HepG2 (cell line): ENCODE data around the gene GAREM1.

Experiments
- ZFX ChIP-seq: sonication (generic); formaldehyde crosslinking; IDR thresholded peaks from 2 replicates; pipeline ENCODE4 v1.4.0; 2020; ENCODE audit warnings: mild to moderate bottlenecking, low read depth, missing genetic modification reagents, moderate library complexity
- TF ChIP-seq, protein P1 (sequence below): sonication (generic); formaldehyde crosslinking; IDR thresholded peaks from 2 replicates; pipeline ENCODE4 v1.5.0; 2020; ENCODE audit warnings: mild to moderate bottlenecking, missing genetic modification reagents, moderate library complexity

DNA sequence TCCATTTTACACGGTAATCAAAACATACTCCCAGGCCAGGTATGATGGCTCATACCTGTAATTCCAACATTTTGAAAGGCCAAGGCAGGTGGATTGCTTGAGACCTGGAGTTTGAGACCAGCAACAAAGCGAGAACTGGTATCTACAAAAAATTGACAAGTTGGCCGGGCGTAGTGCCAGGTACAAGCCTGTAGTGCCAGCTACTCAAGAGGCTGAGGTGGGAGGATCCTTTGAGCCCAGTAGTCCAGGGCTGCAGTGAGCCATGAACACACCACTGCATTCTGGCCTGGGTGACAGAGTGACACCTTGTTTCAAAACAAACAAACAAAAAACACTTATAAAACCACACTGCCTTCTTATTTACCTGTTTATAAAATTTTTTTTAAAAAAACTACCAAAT, 80.8 kb downstream of the GAREM1 start:
- TF ChIP-seq ZFX (CRISPR knock-in tag), result no peak
- TF ChIP-seq, protein P1, sequence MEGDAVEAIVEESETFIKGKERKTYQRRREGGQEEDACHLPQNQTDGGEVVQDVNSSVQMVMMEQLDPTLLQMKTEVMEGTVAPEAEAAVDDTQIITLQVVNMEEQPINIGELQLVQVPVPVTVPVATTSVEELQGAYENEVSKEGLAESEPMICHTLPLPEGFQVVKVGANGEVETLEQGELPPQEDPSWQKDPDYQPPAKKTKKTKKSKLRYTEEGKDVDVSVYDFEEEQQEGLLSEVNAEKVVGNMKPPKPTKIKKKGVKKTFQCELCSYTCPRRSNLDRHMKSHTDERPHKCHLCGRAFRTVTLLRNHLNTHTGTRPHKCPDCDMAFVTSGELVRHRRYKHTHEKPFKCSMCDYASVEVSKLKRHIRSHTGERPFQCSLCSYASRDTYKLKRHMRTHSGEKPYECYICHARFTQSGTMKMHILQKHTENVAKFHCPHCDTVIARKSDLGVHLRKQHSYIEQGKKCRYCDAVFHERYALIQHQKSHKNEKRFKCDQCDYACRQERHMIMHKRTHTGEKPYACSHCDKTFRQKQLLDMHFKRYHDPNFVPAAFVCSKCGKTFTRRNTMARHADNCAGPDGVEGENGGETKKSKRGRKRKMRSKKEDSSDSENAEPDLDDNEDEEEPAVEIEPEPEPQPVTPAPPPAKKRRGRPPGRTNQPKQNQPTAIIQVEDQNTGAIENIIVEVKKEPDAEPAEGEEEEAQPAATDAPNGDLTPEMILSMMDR (CRISPR knock-in tag), result no peak
